ENCODE measurements around the gene PCCA. TPM values are rescaled to one million over a fixed set of nuclear protein-coding genes. Genes with fewer than 3 reads are reported as not detected.
A peak's percentile ranks its signal among the peaks of the same experiment; 100 is the strongest.

The PCCA gene
- total and polyA plus RNA-seq, 2 of the 13 experiments (the other 11 are each of a cell fraction or from before 2014, with no cell fraction given): 15.0 to 32.2 TPM

GRCh38 chr13:100274942-100275506 lies 186.1 kb downstream of the PCCA start (continued):
- TF ChIP-seq SPEN (CRISPR knock-in tag; IDR thresholded peaks at IDR 0.05; ENCODE audit: low read depth) (no peak), HNF4A (CRISPR knock-in tag; IDR thresholded peaks at IDR 0.05) (peak; percentile 49; the same call in 1 of the 2 replicates), POGZ (CRISPR knock-in tag; IDR thresholded peaks at IDR 0.05) (peak; percentile 54; the same call in 1 of the 2 replicates), ZNF777 (CRISPR knock-in tag; IDR thresholded peaks at IDR 0.05) (no peak), ZMYM4 (CRISPR knock-in tag; IDR thresholded peaks at IDR 0.05) (peak; percentile 64; the same call in 1 of the 2 replicates), FOXK1 (CRISPR knock-in tag; IDR thresholded peaks at IDR 0.05; ENCODE audit: borderline replicate concordance, low read depth) (no peak), ZBTB33 (CRISPR knock-in tag; IDR thresholded peaks at IDR 0.05) (peak; percentile 89)
- TF ChIP-seq, protein P1, sequence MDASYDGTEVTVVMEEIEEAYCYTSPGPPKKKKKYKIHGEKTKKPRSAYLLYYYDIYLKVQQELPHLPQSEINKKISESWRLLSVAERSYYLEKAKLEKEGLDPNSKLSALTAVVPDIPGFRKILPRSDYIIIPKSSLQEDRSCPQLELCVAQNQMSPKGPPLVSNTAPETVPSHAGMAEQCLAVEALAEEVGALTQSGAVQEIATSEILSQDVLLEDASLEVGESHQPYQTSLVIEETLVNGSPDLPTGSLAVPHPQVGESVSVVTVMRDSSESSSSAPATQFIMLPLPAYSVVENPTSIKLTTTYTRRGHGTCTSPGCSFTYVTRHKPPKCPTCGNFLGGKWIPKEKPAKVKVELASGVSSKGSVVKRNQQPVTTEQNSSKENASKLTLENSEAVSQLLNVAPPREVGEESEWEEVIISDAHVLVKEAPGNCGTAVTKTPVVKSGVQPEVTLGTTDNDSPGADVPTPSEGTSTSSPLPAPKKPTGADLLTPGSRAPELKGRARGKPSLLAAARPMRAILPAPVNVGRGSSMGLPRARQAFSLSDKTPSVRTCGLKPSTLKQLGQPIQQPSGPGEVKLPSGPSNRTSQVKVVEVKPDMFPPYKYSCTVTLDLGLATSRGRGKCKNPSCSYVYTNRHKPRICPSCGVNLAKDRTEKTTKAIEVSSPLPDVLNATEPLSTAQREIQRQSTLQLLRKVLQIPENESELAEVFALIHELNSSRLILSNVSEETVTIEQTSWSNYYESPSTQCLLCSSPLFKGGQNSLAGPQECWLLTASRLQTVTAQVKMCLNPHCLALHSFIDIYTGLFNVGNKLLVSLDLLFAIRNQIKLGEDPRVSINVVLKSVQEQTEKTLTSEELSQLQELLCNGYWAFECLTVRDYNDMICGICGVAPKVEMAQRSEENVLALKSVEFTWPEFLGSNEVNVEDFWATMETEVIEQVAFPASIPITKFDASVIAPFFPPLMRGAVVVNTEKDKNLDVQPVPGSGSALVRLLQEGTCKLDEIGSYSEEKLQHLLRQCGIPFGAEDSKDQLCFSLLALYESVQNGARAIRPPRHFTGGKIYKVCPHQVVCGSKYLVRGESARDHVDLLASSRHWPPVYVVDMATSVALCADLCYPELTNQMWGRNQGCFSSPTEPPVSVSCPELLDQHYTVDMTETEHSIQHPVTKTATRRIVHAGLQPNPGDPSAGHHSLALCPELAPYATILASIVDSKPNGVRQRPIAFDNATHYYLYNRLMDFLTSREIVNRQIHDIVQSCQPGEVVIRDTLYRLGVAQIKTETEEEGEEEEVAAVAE (CRISPR knock-in tag; IDR thresholded peaks at IDR 0.05; ENCODE audit: borderline replicate concordance): no peak
